Neuron (in vitro differentiated cells): ENCODE data around the gene KDM8.

ENCODE experiments used
- H2AFZ ChIP-seq: one replicate; pipeline ENCODE4 v1.6.1; 2013; ENCODE audit warnings: low read depth, mild to moderate bottlenecking, inconsistent platforms, low read length, moderate library complexity
- H3K27me3 ChIP-seq: one replicate; pipeline ENCODE4 v1.6.1; 2013; ENCODE audit warnings: low read length; ENCODE audit not compliant: insufficient read depth
- H3K36me3 ChIP-seq: one replicate; pipeline ENCODE4 v1.6.1; 2013; ENCODE audit warnings: low read length; ENCODE audit not compliant: insufficient read depth
- H3K4me1 ChIP-seq: one replicate; pipeline ENCODE4 v1.6.1; 2013; ENCODE audit warnings: low read length; ENCODE audit not compliant: insufficient read depth
- H3K4me3 ChIP-seq: 2 replicates; pipeline ENCODE4 v1.5.1; 2013; ENCODE audit warnings: mild to moderate bottlenecking, low read length, moderate library complexity
- H3K9me3 ChIP-seq: one replicate; pipeline ENCODE4 v1.6.1; 2013; ENCODE audit warnings: low read length

The KDM8 gene

DNA sequence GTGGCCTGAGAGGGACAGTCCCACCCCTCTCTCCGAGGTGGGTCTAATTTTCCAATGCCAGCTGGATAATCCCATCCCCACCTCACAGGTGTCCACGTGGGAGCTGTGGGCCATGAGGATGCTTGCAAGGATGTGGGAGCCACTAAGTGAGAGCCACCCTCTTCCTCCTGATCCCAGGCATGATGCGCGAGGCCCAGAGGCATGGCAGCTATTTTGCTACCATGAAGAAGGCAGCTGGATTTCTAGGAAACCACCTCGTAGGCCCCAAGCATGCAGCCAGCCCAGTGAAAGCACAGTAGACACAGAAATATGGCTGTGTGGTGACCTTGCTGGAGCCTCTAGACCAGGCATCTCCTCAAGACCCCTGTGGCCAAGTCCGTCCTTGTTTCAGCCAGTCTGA is 20.4 kb downstream of the KDM8 start:
- Histone ChIP-seq H3K9me3 (no peaks in the 10 kb centered on the region), H3K36me3 (peaks cover 20% of the 10 kb centered on the region), H3K4me1 (no peaks in the 10 kb centered on the region), H2AFZ (no peak overlapping the region), H3K4me3 (no peak overlapping the region), H3K27me3 (no peaks in the 10 kb centered on the region)

DNA sequence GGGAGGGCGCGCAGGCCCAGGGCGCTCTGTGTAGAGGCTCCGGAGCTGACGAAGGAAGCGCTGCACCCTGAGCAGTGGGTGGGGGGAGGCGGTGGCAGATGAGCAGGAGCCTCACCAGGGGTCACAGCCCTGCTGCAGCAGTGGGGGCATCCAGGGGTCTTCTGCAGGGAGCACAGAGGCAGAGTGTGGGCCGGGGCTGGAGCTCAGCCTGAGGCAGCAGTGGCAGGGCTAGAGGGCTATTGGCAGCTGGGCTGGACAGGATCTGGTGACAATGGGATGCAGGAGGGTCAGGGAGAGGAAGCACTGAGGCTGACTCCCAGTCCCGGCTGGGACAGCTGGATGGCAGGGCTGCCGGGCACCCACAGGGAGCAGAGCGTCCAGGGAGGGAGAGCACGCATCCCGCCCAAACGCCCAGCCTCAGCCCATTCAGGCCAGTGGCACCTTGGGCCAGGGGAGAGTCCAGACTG is 21.0 kb downstream of the KDM8 start:
- no peak overlapping the region for H3K4me3 ChIP-seq
- H3K36me3 ChIP-seq: peaks cover 20% of the 10 kb centered on the region
- H3K4me1 ChIP-seq: no peaks in the 10 kb centered on the region
- no peaks in the 10 kb centered on the region for H3K9me3 ChIP-seq
- H2AFZ ChIP-seq: no peak overlapping the region
- H3K27me3 ChIP-seq: no peaks in the 10 kb centered on the region

DNA sequence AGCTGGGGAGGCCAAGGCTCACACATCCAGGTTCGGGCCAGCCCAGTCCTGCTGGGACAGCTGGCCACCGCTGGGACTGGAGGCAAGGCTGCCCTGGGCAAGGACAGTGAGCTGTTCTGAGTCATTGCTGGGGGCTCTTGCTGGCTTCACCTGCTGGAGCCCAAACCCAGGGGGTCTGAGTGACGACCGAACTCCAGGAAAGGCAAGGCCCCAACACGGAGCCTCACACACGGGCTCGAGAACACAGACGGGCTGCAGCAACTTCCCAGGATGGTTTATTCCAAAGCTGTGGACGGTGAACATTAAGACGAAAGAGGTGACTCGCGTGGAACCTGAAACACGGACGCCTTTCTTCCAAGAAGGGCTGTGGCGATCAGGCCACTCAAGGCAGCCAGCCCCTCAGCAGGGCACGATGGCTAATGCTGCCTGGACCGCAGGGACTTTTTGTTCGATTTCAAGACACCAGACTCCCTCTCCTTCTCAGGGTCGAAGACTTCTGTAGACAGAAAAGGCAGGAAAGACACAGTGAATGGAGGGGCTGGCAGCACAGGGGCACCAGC is 21.5 kb downstream of the KDM8 start:
- H3K27me3 ChIP-seq: no peaks in the 10 kb centered on the region

DNA sequence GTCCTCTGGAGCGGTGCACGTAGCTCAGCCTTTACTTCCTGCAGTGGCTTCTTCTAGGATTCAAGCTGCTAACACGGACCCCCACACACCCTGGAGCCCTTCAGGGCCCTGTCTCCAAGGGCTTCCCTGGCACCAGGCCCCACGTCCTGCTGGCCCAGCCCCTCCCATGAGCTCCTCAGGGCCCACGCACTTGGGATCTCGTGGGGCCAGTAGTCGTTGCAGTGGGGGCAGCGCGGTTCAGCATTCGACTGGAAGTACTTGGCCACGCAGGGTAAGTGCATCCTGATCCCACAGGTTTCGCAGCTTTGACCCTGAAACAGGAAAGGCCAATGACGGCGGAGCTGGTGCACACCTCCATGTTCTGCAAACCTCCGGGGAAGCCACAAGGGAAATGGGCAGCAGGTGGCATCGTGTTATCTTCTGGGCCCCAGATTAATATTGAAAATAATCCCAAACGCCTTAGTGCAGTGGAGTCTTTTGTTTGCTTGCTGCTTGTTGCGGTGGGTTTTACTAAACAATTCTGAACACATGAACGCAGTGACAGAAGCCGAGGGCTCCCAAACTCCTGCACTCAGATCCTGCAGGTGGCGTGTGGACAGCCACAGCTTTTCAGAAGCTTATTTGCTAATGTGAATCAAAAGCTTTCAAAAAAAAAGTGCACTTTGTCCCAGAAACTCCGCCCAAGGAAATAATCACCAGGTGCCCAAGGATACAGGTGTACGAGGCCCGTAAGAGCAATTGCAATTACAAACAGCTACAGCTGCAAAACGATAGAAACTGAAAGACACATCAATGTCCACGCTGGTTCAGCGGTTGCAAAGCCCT is 22.4 kb downstream of the KDM8 start:
- Histone ChIP-seq H2AFZ (no peak overlapping the region), H3K27me3 (no peaks in the 10 kb centered on the region), H3K4me1 (no peaks in the 10 kb centered on the region), H3K4me3 (no peak overlapping the region), H3K9me3 (no peaks in the 10 kb centered on the region), H3K36me3 (peaks cover 22% of the 10 kb centered on the region)

More for the DNA sequence above, 21.5 kb downstream of the KDM8 start:
- Histone ChIP-seq H2AFZ (no peak overlapping the region), H3K4me1 (no peaks in the 10 kb centered on the region), H3K4me3 (no peak overlapping the region), H3K9me3 (no peaks in the 10 kb centered on the region), H3K36me3 (peaks cover 21% of the 10 kb centered on the region)

DNA sequence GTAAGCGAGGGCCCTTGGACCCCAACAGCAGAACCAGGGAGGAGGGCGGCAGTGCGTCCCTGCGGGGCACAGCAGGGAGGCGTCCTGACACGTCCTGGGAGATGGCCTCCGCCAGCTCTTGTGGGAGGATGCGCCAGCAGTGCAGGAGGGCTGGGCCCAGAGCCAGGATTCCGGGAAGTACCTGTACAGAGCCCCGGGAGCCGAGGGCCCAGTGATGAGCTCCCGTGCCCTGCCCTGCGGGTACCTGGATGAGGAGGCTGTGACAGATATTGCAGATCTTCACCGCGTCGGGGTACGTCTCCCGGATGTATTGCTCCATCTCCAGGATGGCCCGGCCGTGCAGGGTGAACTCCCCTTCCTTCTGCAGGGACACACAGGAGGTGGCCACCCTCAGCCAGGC is 23.1 kb downstream of the KDM8 start:
- no peaks in the 10 kb centered on the region for H3K27me3 ChIP-seq
- H3K4me3 ChIP-seq: no peak overlapping the region
- no peaks in the 10 kb centered on the region for H3K9me3 ChIP-seq
- no peaks in the 10 kb centered on the region for H3K4me1 ChIP-seq
- no peak overlapping the region for H2AFZ ChIP-seq
- peaks cover 24% of the 10 kb centered on the region for H3K36me3 ChIP-seq

DNA sequence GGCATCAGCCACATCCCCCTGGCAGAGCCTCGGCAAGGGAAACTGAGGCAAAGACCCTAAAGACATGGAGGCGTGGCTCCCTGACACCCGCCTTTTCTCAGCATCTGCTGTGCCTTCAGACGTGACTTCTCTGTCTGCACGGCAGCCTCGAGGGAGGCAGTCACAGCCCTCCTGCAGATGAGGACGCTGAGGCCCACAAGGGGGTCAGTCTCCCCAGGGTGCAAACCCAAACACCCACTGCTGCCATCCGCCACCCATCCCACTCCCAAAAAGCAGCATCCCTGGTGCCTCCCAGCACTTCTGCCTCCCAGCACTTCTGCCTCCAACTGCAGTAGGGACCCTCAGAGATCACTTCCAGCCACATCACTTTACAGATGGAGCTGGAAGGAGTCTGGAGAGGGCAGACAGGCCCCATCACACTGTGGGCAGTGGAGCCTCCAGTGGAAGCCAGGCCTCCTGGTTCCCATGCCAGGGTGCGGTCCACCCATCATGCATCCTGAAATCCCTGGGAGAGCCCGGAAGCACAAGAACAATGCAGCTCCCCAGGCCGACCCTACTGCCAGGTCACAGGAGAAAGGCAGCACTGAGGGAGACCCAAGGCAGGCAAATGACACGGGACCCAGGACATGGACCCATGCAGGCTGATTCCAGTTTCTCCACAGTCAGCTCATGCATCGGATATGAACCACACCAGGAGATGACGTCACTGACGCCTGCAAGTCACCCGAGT is 23.8 kb downstream of the KDM8 start:
- no peaks in the 10 kb centered on the region for H3K9me3 ChIP-seq
- no peaks in the 10 kb centered on the region for H3K4me1 ChIP-seq
- H3K4me3 ChIP-seq: no peak overlapping the region
- H3K27me3 ChIP-seq: no peaks in the 10 kb centered on the region
- peaks cover 26% of the 10 kb centered on the region for H3K36me3 ChIP-seq
- no peak overlapping the region for H2AFZ ChIP-seq

DNA sequence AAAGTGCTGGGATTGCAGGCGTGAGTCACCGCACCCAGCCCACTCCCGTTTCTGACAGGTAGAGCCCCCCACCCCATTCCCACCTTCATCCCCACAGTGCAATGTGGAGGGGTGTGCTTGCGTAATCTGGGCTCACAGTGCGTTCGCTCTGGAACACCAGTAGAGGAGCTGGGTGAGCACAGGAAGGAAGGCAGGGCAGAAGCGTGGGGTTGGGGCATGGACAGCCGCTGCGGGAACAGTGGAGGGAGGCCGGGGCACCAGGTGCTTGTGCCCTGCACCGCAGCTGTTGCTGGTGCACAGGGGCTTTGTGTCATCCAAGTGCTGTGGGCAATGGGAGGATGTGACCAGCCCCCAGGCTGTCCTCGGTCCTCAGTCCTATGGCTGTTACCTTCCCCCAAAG is 24.7 kb downstream of the KDM8 start:
- Histone ChIP-seq H3K4me3 (no peak overlapping the region), H3K9me3 (no peaks in the 10 kb centered on the region), H3K27me3 (no peaks in the 10 kb centered on the region), H2AFZ (no peak overlapping the region), H3K4me1 (no peaks in the 10 kb centered on the region), H3K36me3 (peaks cover 34% of the 10 kb centered on the region)

DNA sequence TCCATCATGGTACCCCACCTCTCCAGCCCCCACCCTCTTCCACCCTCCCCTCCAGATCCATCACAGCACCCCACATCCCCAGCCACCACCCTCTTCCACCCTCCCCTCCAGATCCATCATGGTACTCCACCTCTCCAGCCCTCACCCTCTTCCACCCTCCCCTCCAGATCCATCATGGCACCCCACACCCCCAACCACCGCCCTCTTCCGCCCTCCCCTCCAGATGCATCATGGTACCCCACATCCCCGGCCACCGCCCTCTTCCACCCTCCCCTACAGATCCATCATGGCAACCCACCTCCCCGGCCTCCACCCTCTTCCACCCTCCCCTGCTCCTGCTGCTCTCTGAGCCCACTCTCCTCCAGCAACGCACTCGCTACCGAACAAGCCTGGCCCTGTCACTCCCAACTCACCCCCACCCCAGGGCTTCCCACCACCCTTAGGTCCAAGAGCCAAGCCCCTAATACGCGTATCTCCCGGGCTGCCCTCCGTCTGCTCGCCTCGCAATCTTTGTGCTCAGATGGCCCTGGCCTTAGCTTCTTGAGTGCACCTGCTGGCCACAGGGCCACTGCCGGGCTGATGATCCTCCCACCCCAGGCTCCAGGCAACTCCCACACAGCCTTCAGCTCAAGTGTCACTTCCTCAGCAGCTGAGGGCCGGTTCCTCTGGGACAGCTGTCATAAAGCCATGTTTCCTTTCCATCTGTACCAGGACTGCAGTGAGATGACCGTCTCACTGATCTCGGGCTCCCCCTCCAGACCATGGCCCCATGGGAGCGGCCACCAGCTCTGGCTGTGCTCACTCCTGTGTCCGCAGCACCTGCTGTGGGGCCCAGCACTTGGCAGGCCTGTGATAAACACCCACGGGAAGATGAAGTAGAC is 25.5 kb downstream of the KDM8 start:
- Histone ChIP-seq H3K36me3 (peaks cover 37% of the 10 kb centered on the region), H3K4me1 (no peaks in the 10 kb centered on the region), H3K4me3 (no peak overlapping the region), H2AFZ (no peak overlapping the region), H3K9me3 (no peaks in the 10 kb centered on the region), H3K27me3 (no peaks in the 10 kb centered on the region)

DNA sequence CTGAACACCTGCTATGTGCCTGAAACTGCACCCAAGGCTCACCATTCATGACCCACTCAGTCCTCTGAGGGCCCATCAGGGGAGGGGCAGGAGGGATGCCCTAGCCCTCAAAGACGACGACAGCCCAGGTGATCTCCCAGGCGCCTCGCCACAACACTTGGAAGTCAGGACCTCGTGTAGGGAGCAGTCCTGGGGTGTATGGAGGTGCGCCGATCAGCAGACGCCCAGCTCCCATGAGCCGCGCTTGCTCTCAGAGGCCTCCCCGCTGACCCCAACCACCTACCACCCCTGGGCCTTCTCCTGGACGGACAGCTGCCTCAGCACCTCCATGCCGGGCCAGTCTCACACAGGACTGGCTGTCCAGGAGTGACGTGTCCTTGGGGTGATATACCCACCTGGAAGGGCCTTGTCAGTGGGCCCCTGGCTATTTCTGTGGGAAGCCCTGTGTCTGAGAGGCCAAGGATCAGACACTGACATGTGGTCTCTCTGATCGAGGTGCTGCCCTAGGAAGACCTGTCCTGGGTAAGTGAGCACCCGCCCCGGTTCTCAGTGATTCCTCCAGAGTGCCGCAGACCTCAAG is 26.7 kb downstream of the KDM8 start:
- Histone ChIP-seq H3K36me3 (peaks cover 33% of the 10 kb centered on the region), H3K4me1 (no peaks in the 10 kb centered on the region), H2AFZ (no peak overlapping the region), H3K4me3 (no peak overlapping the region), H3K9me3 (no peaks in the 10 kb centered on the region), H3K27me3 (no peaks in the 10 kb centered on the region)

DNA sequence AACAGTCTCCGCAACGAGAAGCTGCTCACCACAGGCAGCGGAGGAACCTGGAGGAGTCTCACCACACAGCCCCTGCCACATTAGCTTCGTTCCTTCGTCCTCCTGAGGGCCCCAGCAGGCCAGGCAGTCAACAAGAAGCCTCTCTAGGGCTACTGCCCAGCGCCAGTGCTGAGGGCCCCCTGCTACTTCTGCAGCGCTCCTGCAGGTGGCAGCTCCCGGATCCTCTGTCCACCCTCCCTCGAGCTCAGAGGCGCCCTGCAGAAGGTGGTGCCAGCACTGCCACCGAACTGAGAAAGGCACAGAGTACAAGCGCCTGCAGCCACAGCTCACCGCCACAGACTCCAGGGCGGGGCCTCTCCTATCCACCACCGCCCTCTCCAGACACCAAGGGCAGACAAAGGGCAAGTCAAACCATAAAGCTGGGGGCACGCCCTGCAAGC is 27.3 kb downstream of the KDM8 start:
- no peak overlapping the region for H3K4me3 ChIP-seq
- H3K4me1 ChIP-seq: no peaks in the 10 kb centered on the region
- peaks cover 31% of the 10 kb centered on the region for H3K36me3 ChIP-seq
- H2AFZ ChIP-seq: no peak overlapping the region
- no peaks in the 10 kb centered on the region for H3K9me3 ChIP-seq
- H3K27me3 ChIP-seq: no peaks in the 10 kb centered on the region

DNA sequence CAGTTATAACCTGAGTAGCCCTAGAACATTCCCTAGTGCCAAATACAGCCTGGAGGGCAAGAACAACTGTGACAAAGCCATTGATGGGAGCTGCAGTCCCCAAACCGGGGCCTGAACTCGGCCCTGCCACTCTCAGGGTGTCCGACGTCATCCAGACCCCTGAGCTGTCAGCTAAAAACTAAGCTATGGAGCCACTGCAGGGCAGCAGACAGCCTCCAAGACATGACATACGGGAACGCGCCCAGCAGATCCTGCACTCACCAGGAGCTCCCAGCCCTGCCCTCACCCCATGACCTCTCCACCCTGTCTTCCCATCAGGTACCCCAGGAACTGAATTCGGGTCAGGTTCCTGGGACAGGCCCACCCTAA is 28.4 kb downstream of the KDM8 start:
- Histone ChIP-seq H3K4me1 (peaks cover 2% of the 10 kb centered on the region), H3K27me3 (no peaks in the 10 kb centered on the region), H3K9me3 (no peaks in the 10 kb centered on the region), H2AFZ (no peak overlapping the region), H3K4me3 (no peak overlapping the region), H3K36me3 (peaks cover 31% of the 10 kb centered on the region)

DNA sequence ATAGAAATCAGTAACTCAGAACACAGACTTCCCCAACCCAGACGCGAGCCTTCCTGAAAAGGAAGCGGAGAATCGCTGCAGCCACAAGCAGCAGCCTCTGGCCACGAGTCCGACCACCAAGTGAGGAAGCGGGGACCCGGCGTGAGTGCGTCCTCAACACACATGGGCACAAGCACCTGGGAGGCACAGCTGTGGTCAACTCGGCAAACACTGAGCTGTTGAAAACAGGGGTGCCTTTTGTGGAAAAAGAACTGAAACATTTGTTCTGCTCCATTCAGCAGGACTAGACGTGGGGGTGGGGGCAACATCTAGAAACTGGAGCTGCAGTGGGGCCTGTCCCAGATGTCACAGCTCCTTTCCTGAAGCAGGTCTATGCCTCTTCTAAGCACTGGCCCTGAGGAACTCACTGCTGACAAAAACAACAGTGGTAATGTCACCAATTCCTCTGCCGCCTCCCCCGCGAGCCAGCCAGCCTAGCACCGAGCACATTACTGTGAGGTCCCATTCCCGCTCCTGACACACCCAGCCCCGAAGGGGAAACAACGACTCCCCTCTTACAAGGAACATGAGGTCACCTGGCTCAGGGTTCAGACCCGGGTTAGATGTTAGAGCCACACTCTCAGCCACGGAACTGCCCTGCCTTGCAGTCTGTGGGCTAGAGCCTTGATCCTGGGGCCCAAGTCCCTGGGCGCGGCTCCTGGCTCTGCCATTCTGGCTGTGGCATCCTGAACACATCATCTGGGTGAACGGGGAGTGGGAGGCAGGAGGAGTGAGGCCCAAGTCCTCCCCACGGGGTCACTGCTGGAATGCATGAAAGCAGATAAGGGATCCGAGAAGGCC is 29.0 kb downstream of the KDM8 start:
- Histone ChIP-seq H3K36me3 (peaks cover 29% of the 10 kb centered on the region), H2AFZ (no peak overlapping the region), H3K4me1 (peaks cover 8% of the 10 kb centered on the region), H3K4me3 (no peak overlapping the region), H3K9me3 (no peaks in the 10 kb centered on the region), H3K27me3 (no peaks in the 10 kb centered on the region)
